SK-N-SH (cell line): ENCODE data around the gene ZNF462.

ENCODE experiments used
- CTCF ChIP-seq: fragments of 200-600 bp; sonication (generic); IDR thresholded peaks from 2 replicates; pipeline ENCODE4 v1.6.1; 2017; ENCODE audit warnings: antibody characterized with exemption, mild to moderate bottlenecking, moderate library complexity
- EZH2phosphoT487 ChIP-seq: fragments of 200-600 bp; sonication (generic); IDR thresholded peaks from 2 replicates; pipeline ENCODE4 v1.6.1; 2017; ENCODE audit warnings: low read depth, mixed run types, mild to moderate bottlenecking, antibody characterized with exemption, moderate library complexity, borderline replicate concordance
- FOXJ3 ChIP-seq: sonication (generic); formaldehyde crosslinking; IDR thresholded peaks from 2 replicates; pipeline ENCODE4 v1.5.1; 2020; ENCODE audit warnings: mild to moderate bottlenecking, missing genetic modification reagents
- NFIC ChIP-seq: IDR thresholded peaks from 2 replicates; pipeline ENCODE4 v1.4.0; 2012; ENCODE audit warnings: borderline replicate concordance
- PBX3 ChIP-seq: IDR thresholded peaks from 2 replicates; pipeline ENCODE4; 2012
- POLR2AphosphoS5 ChIP-seq: IDR thresholded peaks from 2 replicates; pipeline ENCODE4 v1.6.1; 2012; ENCODE audit warnings: low read depth, low read length
- REST ChIP-seq: IDR thresholded peaks from 2 replicates; pipeline ENCODE4 v1.6.1; 2012; ENCODE audit warnings: mild to moderate bottlenecking, low read depth, low read length, moderate library complexity
- TCF12 ChIP-seq: IDR thresholded peaks from 2 replicates; pipeline ENCODE4 v1.4.0; 2012
- TEAD4 ChIP-seq: IDR thresholded peaks from 2 replicates; pipeline ENCODE4 v1.4.0; 2012; ENCODE audit warnings: mild to moderate bottlenecking, borderline replicate concordance; ENCODE audit not compliant: insufficient read depth
- USF2 ChIP-seq: fragments of 150-350 bp; IDR thresholded peaks from 2 replicates; pipeline ENCODE4 v1.6.1; 2017; ENCODE audit warnings: antibody characterized with exemption, low read length, low read depth, borderline replicate concordance
- YY1 ChIP-seq: IDR thresholded peaks from 2 replicates; pipeline ENCODE4 v1.4.0; 2012; ENCODE audit warnings: low read depth, mild to moderate bottlenecking

- TF ChIP-seq CTCF (no peak), YY1 (no peak), FOXJ3 (CRISPR knock-in tag) (no peak), TCF12 (no peak), POLR2AphosphoS5 (no peak), USF2 (no peak), NFIC (no peak), TEAD4 (no peak), EZH2phosphoT487 (no peak), PBX3 (no peak), REST (no peak)
Measured at GRCh38 chr9:106983346-106983745, 120.4 kb downstream of the ZNF462 start.
